HG03378 (cell line): ENCODE results near the gene CCL27.

ENCODE experiments used
- ATAC-seq: cut with Tn5 transposase; IDR thresholded peaks from one replicate; pipeline ENCODE4 v1.9.1; 2021; ENCODE audit warnings: mild to moderate bottlenecking, moderate library complexity; ENCODE audit not compliant: unreplicated experiment

Gene CCL27

DNA sequence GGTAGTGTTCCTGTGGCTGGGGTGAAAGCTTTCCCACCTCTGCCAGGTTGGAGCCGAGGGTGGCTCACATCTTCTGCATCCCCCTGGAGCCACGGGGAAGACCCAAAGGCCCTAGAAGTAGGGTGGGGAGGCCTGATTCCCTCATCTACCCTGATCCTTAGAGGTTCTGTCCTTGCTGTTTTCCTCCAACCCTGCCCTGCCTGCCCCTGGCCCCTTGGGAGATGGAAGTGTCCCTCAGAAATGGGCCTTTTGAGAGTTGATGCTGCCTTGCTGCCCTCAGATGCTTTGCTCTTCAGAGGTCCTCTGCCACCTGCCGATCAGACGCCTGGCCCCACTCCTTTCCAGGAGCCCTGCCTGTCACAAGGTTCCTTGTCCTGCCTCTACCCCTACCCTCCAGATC is 22.4 kb upstream of the CCL27 start:
- ATAC-seq: no peak

GRCh38 chr9:34684145-34684544 is 21.7 kb upstream of the CCL27 start:
- no peak for ATAC-seq

DNA sequence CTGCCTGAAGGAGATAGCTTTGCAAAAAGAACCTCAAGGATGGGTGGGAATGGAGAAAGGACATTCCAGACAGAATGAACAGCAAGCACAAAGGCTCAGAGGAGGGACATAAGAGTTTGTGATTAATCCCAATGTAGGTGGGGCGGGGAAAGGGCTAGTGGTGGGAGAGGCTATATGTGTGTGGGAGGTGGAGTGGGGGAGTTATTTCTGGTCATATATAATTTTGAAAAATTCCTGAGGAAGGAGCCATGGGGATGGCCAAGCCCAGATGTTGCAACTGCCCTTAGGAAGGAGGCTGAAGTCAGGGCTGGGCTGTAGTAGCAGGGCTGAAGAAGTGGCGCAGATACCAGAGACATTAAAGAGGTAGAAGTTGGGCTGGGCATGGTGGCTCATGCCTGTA is 13.4 kb upstream of the CCL27 start:
- ATAC-seq: no peak

DNA sequence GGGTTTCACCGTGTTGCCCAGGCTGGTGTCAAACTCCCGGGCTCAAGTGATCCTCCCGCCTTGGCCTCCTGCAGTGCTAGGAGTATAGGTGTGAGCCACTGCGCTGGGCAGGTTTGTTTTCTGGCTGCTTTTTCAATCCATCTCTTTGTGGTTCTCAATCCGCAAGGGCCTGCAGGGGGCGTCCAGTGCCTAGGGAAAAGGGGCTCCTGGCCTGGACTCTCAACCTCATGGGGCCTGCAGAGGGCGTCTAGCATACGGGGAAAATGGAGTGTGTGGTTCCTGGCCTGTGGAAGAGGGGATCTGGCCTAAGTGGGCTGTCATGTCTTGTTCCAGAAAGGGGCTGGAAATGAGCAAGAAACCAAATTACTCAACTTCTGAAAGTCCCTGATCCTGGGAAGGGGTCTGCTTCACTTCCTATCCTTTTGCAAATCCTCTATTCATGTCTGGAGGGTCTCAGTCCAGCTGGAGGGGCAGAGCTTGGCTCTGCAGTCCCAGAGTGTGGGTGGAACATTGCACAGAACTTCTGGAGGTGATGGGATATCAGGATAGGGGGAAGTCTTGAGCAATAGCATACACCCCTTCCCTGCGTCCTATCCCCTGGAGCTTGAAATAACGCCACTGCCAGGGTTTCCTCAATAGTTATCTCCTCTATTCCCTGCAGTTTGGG is 12.7 kb upstream of the CCL27 start:
- ATAC-seq: no peak

GRCh38 chr9:34674440-34674839 is 12.0 kb upstream of the CCL27 start:
- no peak for ATAC-seq

DNA sequence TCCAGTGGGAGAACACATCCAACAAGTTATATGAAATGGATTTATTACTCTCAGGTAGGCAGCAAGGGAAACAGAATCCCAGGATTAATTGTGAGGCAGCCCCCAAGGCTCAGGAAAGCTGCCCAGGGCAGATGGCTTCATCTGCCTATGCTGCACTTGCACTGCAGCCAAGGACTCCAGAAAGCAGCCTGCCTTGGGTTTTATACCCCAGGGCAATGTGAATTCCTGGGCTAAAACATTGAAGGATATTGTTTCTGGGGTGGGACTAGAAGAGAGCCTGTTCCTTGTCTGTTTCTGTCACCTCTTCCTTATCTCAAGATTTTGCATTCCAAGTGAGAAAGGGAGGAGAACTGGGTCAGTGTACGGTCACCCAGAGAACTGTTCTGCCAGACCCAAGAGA is 8.8 kb upstream of the CCL27 start:
- no peak for ATAC-seq

GRCh38 chr9:34669809-34670562 is 7.5 kb upstream of the CCL27 start:
- ATAC-seq: no peak

DNA sequence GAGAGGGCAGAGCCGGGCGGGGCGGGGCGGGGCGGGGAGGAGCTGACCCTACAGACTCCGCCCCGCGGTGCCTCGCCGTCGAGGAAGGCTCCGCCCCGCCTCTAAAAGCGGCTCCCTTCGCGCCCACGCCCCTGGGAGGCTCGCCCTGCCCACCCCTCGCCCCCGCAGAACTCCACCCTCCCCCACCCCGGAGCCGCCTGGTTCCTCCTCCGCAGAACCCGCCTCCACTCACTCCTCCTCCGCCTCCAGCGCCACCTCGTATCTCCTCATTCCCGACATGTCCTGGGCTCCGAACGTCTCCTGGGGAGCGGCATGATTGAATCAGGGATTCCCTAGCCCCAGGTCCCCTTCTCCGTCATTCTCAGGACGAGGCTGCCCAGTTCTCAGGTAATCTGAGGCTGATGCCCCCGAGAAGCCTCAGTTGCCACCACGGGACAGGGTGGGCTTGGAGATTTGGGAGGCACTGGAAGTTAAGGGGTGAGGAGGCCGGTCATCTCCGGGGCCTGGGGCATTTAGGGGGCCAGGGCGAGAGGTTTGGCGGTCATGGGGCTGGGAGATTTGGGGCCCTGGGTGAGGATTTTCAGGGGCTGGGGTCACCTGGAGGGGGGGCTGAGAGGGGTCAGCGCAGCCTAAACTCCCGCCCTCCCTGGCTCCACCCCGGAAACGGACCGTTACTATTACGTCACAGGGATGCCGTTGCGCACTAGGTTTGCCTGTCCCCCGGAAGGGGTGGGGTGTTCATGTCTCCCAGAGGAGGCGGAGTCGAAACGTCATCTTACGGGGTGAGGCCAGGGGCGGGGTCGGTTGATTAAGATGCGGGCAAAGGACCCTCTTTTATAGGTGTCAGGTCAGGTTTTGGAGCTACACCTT is 3.2 kb upstream of the CCL27 start:
- ATAC-seq: peak; percentile 69

DNA sequence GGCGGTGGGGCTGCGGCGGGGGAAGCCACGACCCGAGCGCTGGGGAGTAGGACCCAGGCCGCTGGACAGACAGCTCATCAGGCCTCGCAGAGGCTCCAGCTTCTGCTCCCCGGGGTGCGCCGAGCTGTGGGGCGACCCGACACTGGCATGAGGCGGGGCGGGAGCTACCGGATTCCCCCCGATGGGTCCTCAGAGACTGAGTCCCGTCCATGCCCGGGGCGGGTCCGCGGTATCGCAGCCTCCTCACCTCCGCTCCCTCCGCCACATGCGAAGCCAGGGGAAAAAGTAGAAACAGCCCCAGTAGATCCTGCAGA is 2.6 kb upstream of the CCL27 start:
- no peak for ATAC-seq

DNA sequence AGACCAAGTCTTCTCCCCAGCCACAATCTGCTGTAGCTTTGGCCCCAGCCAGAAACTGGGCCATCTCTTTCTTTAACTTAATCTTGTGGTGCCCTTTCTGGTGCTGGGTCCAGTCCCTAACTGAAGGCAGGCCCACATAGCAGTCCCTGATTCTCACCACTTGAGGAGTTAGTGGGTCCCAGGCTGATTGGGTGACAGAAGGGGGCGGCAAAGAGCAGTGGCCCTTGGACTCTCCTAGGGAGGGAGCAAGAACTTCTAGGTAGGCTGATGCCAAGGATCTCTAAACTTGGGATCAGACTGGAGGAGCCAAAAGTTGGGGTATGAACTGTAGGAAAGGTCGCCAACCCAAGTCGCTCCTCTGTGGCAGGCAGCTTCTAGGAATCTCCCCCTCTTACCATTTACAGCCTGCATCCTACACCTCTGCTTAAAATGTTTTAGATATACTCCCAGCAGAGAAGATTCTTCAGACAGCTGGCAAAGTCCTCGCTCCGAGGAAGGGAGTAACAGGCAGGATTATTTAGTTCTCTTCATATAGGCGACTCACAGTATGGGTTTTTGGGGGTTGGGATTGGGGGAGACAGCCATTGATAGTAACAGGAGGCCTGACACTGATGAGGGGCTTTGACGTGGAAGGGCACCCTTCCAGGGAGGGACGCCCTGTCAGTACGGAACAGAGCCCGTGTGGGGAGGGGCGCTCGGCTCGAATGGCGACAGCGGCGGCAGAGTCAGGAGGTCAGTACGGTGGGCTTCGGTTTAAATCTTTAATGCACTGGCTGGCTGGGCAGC is 2.0 kb upstream of the CCL27 start:
- no peak for ATAC-seq

DNA sequence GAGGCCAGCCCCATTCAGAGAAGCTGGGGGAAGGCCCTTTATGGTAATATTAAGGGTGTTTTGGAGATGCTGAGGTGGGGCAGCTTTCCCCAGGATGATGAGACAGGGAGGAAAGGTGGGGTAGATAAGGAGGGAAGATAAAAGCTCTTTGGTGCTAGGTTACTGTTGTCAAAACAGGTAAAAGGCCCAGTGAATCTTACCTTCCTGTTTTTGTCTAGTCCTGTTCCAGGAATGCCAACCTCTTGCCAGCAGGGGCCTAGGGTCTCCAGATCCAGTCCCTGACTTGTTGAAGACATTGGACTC is 797 bp upstream of the CCL27 start:
- no peak for ATAC-seq

DNA sequence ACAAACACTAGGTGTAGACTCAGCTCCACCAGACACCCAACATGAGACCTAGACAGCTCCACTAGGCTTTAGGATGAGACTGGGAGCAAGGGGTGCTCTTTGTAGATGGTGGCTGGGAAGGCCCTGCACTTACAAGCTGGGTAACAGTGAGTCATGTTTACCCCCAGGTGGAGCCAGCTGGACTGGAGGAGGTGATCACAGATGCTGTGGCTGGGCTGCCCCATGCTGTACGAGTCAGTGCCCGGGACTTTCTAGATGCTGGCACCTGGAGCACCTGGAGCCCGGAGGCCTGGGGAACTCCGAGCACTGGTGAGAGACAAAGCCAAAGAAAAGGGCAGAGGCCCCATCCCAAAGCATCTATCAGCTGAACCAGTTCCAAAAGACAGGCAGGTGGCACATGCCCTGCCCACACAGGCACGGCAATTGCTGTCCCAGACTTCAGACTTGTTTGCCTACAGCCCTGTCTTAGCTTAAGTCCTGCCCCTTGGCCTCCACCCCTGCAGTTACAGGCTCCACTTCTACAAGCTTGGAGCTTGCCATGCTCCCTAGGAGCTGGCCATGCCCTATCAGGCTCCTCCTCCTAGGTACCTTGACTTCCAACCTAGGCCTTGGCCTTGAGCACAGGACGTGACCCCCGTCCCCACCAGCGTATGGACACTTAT is 2.7 kb downstream of the CCL27 start:
- ATAC-seq: no peak

- ATAC-seq: no peak
Measured at GRCh38 chr9:34658461-34658860, 4.0 kb downstream of the CCL27 start.

- no peak for ATAC-seq
Measured at GRCh38 chr9:34656992-34657391, 5.5 kb downstream of the CCL27 start.

DNA sequence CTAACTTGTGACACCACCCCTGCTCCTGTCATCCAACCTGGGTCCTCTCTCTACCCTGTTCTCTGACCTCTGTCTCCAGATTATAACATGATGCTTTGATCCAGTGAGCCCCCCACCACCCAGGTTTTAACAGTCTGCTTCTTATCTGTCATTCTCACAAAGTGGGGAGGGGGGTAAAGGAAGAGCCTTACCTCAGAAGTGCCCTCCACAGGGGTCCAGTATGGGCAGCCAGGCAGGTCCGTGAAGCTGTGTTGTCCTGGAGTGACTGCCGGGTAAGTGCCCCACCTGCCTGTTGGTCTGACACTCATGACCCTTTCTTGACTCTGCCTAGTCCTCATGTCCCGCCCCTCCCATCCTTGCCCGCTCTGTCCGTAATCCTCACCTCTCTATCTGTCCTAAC is 7.1 kb downstream of the CCL27 start:
- ATAC-seq: no peak

DNA sequence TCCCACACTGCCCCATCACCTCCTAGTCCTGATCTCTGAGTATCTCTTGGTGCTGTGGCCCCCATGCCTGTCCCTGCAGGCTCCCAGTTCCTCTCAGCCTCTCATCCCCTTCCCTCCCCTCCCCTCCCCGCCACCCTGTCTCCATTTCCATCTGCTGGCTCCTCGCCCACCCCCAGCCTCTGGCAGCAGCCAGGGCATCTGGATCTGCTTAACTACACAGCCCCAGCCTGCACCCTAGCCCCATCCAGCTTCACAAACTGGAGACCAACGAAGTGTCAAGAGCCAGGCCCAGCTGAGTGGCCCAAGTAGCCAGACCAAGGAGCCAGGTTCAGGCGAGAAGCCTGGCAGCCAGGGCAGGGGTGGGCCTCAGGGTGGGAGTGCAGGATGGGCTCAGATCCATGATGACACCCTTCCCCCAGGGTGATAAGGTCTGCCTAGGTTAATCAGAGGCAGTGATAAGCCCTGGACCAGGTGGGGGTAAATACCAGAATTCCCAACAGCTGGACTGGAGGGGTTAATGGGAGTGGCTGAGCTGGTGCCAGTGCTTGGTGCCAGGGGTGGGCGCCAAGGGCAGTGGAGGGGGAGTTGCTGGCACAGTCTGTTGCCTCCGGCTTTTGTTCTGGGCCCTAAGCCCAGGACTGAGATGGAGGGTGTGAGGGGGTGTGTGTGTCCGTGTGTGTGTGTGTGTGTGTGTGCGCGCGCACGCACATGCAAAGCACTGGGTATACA is 8.0 kb downstream of the CCL27 start:
- no peak for ATAC-seq

GRCh38 chr9:34653151-34654072 is 9.0 kb downstream of the CCL27 start:
- no peak for ATAC-seq

- ATAC-seq: no peak
Measured at GRCh38 chr9:34652602-34653000, 9.9 kb downstream of the CCL27 start.
